ENCODE data around the gene GARNL3.
A peak's percentile ranks its signal among the peaks of the same experiment; 100 is the strongest.

DNA sequence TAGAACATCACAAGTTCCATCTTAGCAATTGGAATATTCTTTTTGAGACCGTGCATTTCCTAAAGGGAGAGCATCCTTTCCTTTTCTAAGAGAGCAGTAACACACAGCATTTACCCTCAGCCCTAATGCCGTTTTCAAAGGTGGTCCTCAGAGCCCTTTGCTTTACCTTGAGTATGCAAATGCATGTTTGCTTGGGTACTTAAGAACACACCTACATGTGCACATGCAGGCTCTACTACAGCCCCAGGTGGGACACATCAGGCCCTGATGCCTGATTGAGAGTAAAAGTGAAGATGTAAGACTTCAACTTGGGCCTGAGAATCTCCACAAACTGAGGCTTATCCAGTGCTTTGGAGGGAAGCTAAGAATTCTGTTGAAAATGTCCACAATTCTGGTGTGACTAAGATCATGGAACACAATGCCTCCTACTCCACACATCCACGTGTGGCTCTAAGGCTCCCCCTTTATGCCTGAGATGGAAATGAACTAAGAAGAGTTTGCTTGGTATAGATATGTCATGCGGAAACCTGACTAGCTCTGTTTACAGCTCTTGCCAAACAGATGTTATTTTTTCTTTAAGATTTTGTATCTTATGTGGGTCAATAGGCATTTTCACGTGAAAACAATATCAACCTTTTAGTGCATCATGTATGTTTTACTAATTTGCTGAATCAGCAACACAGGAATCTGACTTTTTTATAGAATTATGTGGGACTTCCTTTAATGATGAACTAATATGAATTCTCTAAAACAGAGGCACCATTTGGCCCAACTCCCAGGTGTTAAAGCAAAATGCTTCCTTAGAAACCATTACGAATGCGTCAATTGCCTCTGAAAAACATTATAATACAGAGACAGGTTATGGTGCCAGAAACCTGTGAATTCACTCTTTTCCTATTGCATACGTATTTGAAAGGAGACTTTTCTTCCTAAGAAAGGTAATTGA lies 83.5 kb downstream of the GARNL3 start:
- no peak for TF ChIP-seq POLR2AphosphoS5 (IDR thresholded peaks at IDR 0.05)
- TF ChIP-seq EZH2 (IDR thresholded peaks at IDR 0.05; ENCODE audit: borderline replicate concordance, insufficient read depth, low read length, poor library complexity, severe bottlenecking): no peak
- TF ChIP-seq, protein P1, sequence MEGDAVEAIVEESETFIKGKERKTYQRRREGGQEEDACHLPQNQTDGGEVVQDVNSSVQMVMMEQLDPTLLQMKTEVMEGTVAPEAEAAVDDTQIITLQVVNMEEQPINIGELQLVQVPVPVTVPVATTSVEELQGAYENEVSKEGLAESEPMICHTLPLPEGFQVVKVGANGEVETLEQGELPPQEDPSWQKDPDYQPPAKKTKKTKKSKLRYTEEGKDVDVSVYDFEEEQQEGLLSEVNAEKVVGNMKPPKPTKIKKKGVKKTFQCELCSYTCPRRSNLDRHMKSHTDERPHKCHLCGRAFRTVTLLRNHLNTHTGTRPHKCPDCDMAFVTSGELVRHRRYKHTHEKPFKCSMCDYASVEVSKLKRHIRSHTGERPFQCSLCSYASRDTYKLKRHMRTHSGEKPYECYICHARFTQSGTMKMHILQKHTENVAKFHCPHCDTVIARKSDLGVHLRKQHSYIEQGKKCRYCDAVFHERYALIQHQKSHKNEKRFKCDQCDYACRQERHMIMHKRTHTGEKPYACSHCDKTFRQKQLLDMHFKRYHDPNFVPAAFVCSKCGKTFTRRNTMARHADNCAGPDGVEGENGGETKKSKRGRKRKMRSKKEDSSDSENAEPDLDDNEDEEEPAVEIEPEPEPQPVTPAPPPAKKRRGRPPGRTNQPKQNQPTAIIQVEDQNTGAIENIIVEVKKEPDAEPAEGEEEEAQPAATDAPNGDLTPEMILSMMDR (IDR thresholded peaks at IDR 0.05; ENCODE audit: poor library complexity, severe bottlenecking): peak; percentile 54
- TF ChIP-seq TAF1 (IDR thresholded peaks at IDR 0.05; ENCODE audit: low read depth): no peak
- no peak for TF ChIP-seq MXI1 (conservative IDR thresholded peaks at IDR 0.05; ENCODE audit: poor library complexity, severe bottlenecking)

All from neural cell (in vitro differentiated cells).